Right cardiac atrium (tissue), 5 donors: ENCODE results near the gene IFT20. TPM values are rescaled to one million over a fixed set of nuclear protein-coding genes. Genes with fewer than 3 reads are reported as not detected.

ENCODE experiments used
- ATAC-seq, 2 donors: fragments of 200-7000 bp; cut with Tn5 transposase; one replicate each; pipeline versions ENCODE4 v1.8.0 to v1.9.1; 2020; ENCODE audit warnings: moderate library complexity in 2 of 2, mild to moderate bottlenecking in 1 of 2
- DNase-seq, 3 donors: peaks; one replicate each; pipeline ENCODE4 v3.0.0-alpha.2; 2020
- H3K27ac ChIP-seq: one replicate; pipeline ENCODE4 v1.5.1; 2013; ENCODE audit warnings: mild to moderate bottlenecking, low read length, control low read depth, moderate library complexity
- H3K27me3 ChIP-seq: one replicate; pipeline ENCODE4 v1.6.1; 2013; ENCODE audit not compliant: control insufficient read depth, insufficient read depth
- H3K4me1 ChIP-seq: one replicate; pipeline ENCODE4 v1.6.1; 2013; ENCODE audit warnings: low read length; ENCODE audit not compliant: control insufficient read depth, insufficient read depth
- H3K4me3 ChIP-seq: one replicate; pipeline ENCODE4 v1.5.1; 2013; ENCODE audit warnings: low read length, control low read depth
- H3K9me3 ChIP-seq: one replicate; pipeline ENCODE4 v1.6.1; 2013; ENCODE audit warnings: low read length; ENCODE audit not compliant: control insufficient read depth
- WGBS: extraction: QIAGEN DNeasy Blood & Tissue Kit; methylation state at CpG from one replicate; pipeline ENCODE4 v1.1.7; 2013; 5-methylcytosine and 5-hydroxymethylcytosine counted together
- intact Hi-C, 4 donors: fragments of 100-400 bp; cut with DNase I; formaldehyde crosslinking; loops; one replicate each; pipeline versions ENCODE4 v1.11.0 to v1.14.0; 2022 to 2023
- polyA plus RNA-seq: library from polyadenylated mRNA; stranded (reverse); fragments of 200-250 nt; gene quantifications from one replicate; pipeline ENCODE4 v1.2.3, GENCODE V29; 2013
- total RNA-seq, 4 donors: library from RNA; stranded (reverse); fragmentation: NEBNext Ultra II Directional; extraction: Animal tissue kit (Norgen Biotek cat#: 25700); gene quantifications; one replicate each; pipeline ENCODE4 v1.2.1, GENCODE V29; 2021
- donor health status: healthy with polysubstance abuse.
- donor health status: DM: no; HTN: yes; CAD: no.
- donor health status: DM: no; HTN: no; CAD: no.
- donor health status: DM: no; HTN: yes; CAD: no; lungs with severe emphysema.
- donor health status: DM: yes; HTN: yes; CAD: no.

The IFT20 gene
- total and polyA plus RNA-seq, 5 donors: 20.6 to 27.0 (median 22.0) TPM

DNA sequence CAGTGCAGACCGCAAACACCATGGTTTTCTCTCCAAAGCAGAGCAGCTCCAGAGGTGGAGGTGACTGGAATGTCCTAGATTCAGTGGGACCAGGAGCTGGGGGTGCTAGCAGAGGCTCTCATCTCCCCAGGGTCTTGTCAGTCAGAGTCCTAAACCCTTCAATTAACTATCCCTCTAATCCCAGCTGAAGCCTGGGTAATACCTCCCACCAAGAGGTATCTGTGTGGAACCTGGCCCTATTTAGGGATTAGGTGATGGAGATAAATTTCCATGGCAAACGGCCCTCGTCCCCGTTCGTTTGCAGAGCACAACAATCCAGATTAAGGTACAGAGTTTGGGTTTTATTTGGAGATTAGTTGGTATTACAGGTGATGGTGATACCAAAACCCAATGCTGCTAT is 27.9 kb upstream of the IFT20 start:
- Histone ChIP-seq H3K27me3 (no peaks in the 10 kb centered on the region), H3K27ac (no peak overlapping the region), H3K4me3 (no peak overlapping the region), H3K9me3 (no peaks in the 10 kb centered on the region), H3K4me1 (no peaks in the 10 kb centered on the region)
- 90% methylated on average over 5 of the region's 5 CpGs for WGBS
- ATAC-seq (no peak), DNase-seq (no peak)
- intact Hi-C loops: no loop called here

DNA sequence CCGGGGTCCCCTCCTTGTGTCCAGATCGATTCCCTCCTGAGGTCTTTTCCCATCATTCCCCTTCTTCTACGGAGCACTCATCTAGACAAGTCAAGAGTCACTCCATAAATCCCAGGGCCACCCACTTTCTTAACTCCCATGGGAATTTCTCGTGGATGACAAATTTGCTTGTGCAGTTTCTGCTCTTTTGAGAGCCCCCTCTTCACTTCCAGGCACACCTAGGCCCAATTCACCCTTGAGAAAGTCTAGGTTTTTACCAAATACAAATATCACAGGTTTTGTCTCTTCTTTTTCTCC is 22.6 kb upstream of the IFT20 start:
- H3K27ac ChIP-seq: peak overlapping the region; percentile 71
- H3K4me1 ChIP-seq: no peaks in the 10 kb centered on the region
- peak overlapping the region; percentile 92 for H3K4me3 ChIP-seq
- H3K27me3 ChIP-seq: no peaks in the 10 kb centered on the region
- 8% methylated on average over 4 of the region's 4 CpGs for WGBS
- no peak for ATAC-seq
- no peaks in the 10 kb centered on the region for H3K9me3 ChIP-seq
- no peak for DNase-seq
- intact Hi-C loops: no loop called here

DNA sequence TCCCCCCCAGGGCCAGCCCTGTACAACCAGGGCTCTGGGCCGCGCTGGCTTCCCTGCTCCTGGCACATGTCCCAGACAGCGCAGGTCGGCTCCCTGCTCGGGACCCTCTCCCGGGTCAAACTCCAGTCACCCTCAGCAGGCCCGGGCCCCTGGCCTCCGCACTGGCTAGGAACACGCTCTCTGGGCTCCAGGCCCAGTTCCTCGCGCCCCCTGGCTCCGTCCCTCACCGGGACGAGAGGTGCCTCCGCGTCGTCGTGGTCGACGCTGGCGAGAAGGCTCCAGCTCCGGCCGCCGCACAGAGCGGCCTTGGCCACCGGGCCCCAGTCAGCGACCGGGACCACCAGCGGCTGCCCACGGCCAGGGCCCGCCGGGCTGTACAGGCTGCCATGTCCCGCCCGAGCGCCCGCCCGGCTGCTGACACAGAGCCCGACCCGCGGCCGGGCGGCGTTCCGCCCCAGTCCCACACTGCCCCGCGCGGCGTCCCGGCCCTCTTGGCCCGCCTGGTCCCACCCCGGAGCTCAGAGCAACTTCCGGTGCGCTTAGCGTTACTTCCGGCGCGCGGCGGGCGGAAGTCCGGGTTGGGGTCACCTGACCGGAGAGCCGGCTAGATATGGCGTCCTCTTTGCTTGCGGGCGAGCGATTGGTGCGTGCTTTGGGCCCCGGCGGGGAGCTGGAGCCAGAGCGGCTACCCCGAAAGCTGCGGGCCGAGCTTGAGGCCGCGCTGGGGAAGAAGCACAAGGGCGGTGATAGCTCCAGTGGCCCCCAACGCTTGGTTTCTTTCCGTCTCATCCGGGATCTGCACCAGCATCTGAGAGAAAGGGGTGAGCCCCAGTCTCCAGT is 22.0 kb upstream of the IFT20 start, which contains the start of gene POLDIP2:
Gene POLDIP2, minus strand, starts transcription at position 467 of the 840 bp plus-strand sequence. Its CDS starts 79 bp downstream, at position 388.
- DNase-seq (peak; percentile 95 to 99 (median 98)), ATAC-seq (peak; percentile 99)
- H3K4me3 ChIP-seq: peak within 1 kb of the TSS; percentile 92
- intact Hi-C loops: no loop called here
- WGBS: under 1% methylated on average over 80 of the region's 80 CpGs
- peak within 1 kb of the TSS; percentile 71 for H3K27ac ChIP-seq
- H3K4me1 ChIP-seq: no peaks in the 10 kb centered on the region
- no peaks in the 10 kb centered on the region for H3K27me3 ChIP-seq
- H3K9me3 ChIP-seq: no peaks in the 10 kb centered on the region

DNA sequence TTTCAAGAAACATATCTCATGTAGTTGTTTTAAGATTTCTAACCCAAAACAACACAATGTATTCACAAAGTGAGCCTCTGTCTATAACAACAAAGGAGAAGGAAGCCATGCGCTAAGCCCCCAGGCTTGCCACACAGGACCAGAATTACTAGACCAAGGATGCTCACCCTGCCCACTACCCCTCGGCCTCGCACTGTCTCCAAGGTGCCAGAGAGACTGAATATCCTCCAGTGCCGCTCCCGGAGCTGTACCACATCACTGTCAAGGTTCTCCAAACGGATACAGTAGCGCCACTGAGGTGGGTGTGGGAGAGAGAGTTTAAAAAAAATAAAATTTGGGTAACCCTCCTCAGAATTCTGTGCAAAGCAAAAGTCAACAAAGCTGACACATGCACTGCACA is 15.0 kb upstream of the IFT20 start:
- H3K9me3 ChIP-seq: no peaks in the 10 kb centered on the region
- H3K4me1 ChIP-seq: peaks cover 2% of the 10 kb centered on the region
- no peaks in the 10 kb centered on the region for H3K27me3 ChIP-seq
- H3K4me3 ChIP-seq: no peak overlapping the region
- DNase-seq: no peak
- ATAC-seq: no peak
- H3K27ac ChIP-seq: no peak overlapping the region
- 93% methylated on average over 7 of the region's 7 CpGs for WGBS
- intact Hi-C loops: no loop called here

GRCh38 chr17:28348979-28349378 is 13.7 kb upstream of the IFT20 start:
- peaks cover 2% of the 10 kb centered on the region for H3K4me1 ChIP-seq
- intact Hi-C loops: no loop called here
- DNase-seq: no peak
- ATAC-seq: peak in 1 of 2 donors; percentile 21
- H3K9me3 ChIP-seq: no peaks in the 10 kb centered on the region
- no peaks in the 10 kb centered on the region for H3K27me3 ChIP-seq
- 81% methylated on average over 3 of the region's 3 CpGs for WGBS
- H3K4me3 ChIP-seq: no peak overlapping the region
- H3K27ac ChIP-seq: no peak overlapping the region

- ATAC-seq: peak; percentile 14 to 18
- Histone ChIP-seq H3K27ac (peak overlapping the region; percentile 14), H3K9me3 (no peaks in the 10 kb centered on the region), H3K4me1 (peaks cover 2% of the 10 kb centered on the region), H3K27me3 (no peaks in the 10 kb centered on the region), H3K4me3 (no peak overlapping the region)
- intact Hi-C loops: no loop called here
- DNase-seq: no peak
- 71% methylated on average over 8 of the region's 8 CpGs for WGBS
Observed at GRCh38 chr17:28347261-28347891, 12.1 kb upstream of the IFT20 start.

GRCh38 chr17:28346746-28347246 is 11.5 kb upstream of the IFT20 start:
- intact Hi-C loops: no loop called here
- WGBS: 53% methylated on average over 7 of the region's 7 CpGs
- H3K27me3 ChIP-seq: no peaks in the 10 kb centered on the region
- H3K4me1 ChIP-seq: peaks cover 2% of the 10 kb centered on the region
- H3K9me3 ChIP-seq: no peaks in the 10 kb centered on the region
- H3K4me3 ChIP-seq: no peak overlapping the region
- DNase-seq (peak in 1 of 3 donors; percentile 70), ATAC-seq (peak; percentile 34 to 44)
- H3K27ac ChIP-seq: no peak overlapping the region

DNA sequence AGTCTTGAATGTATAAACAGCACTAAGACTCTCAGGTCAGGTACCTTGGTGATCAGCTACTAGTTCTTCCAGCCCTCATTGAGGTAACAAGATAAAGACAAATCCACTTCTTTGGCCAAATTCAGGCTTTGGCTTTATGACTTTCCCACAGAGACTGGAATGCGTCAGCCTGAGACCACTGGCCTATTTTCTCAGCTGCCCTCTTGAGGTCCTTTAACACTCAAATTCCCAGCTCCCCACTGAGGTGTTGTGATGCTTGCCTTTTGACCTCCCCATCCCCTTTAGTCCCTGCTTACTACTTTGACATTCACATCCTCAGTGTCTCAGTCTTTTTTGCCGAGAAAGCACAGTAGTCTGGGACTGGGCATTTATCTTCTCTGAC is 10.9 kb upstream of the IFT20 start:
- Histone ChIP-seq H3K4me3 (no peak overlapping the region), H3K4me1 (peaks cover 2% of the 10 kb centered on the region), H3K9me3 (no peaks in the 10 kb centered on the region), H3K27me3 (no peaks in the 10 kb centered on the region), H3K27ac (no peak overlapping the region)
- 70% methylated on average over 2 of the region's 2 CpGs for WGBS
- DNase-seq (no peak), ATAC-seq (no peak)
- intact Hi-C loops: no loop called here

DNA sequence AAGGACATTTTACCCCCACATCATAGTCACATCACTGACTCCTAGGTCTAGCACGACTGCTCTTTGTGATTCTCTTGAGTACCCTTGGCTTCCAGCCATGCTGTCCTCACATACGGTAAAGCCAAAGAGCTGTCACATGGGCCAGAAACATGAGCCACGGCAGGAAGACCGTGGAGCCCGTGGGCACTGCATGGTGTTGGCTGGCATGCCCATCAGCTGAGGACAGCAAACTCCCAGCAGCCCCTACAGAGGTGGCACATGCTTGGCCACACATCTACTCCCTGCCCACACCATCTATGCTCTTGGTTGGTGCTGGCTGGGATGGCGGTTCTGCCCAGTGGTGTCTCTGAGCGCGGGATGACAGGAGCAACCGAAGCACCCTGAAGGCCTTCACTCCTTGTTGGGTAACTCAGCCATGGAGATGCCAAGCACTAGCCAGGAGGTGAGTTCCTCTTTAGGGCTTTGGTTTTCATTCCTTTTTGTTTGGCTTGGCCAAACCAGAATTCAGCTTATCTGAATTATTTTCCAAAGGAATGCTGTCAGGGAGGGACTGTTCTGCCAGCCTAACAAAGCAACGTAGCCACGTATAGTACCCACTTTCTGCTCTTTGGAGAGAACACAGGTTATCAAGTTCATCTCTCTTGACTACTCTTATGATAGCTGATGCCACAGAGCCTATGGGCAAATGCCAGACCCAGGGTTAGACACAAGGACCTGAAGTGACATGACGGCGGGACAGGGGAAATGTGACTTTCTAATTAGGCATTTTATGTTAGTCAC is 10.3 kb upstream of the IFT20 start:
- Histone ChIP-seq H3K4me1 (peaks cover 2% of the 10 kb centered on the region), H3K27ac (peak overlapping the region; percentile 5), H3K9me3 (no peaks in the 10 kb centered on the region), H3K4me3 (no peak overlapping the region), H3K27me3 (no peaks in the 10 kb centered on the region)
- intact Hi-C loops: no loop called here
- WGBS: 50% methylated on average over 13 of the region's 13 CpGs
- peak; percentile 9 to 49 for ATAC-seq
- DNase-seq: peak in 1 of 3 donors; percentile 58

- WGBS: 81% methylated on average over 19 of the region's 19 CpGs
- DNase-seq (no peak), ATAC-seq (peak in 1 of 2 donors; percentile 2)
- Histone ChIP-seq H3K27ac (no peak overlapping the region), H3K27me3 (no peaks in the 10 kb centered on the region), H3K4me3 (no peak overlapping the region), H3K9me3 (no peaks in the 10 kb centered on the region), H3K4me1 (peaks cover 2% of the 10 kb centered on the region)
- intact Hi-C loops: no loop called here
Observed at GRCh38 chr17:28344435-28344901, 9.2 kb upstream of the IFT20 start.

DNA sequence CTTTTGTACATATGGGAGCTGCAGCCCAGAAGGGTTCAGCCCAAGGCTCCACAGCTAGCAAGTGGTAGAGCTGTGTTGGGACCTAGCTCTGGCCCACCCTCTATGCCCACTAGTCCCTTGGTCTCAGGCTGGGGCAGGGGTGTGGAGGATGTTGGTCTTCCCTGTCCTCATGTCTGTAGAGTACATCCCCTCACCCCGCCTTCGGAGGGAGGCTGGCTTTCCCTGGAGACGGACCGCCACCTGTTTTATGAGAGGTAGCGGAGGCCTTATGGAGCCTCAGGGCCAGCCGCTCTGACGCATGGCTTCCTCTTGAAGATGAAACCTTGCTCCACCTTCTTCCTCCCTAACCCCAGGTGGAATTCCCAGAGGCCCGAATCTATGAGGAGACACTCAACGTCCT is 8.7 kb upstream of the IFT20 start:
- intact Hi-C loops: no loop called here
- Histone ChIP-seq H3K4me1 (peaks cover 2% of the 10 kb centered on the region), H3K9me3 (no peaks in the 10 kb centered on the region), H3K27me3 (no peaks in the 10 kb centered on the region), H3K27ac (no peak overlapping the region), H3K4me3 (no peak overlapping the region)
- 80% methylated on average over 9 of the region's 9 CpGs for WGBS
- ATAC-seq: no peak
- no peak for DNase-seq
